Trophoblast cell (in vitro differentiated cells and primary cell): ENCODE data around the gene TMA7.
A peak's percentile ranks its signal among the peaks of the same experiment; 100 is the strongest.

Experiments
- DNase-seq, 2 donors: peaks; one replicate each; pipeline ENCODE4 v3.0.0-alpha.2; 2016
- H2AFZ ChIP-seq: 2 replicates; pipeline ENCODE4 v1.6.1; 2013; ENCODE audit warnings: low read length, moderate library complexity, mild to moderate bottlenecking; ENCODE audit not compliant: insufficient read depth, poor library complexity
- H2AK5ac ChIP-seq: 2 replicates; pipeline ENCODE4 v1.6.1; 2013; ENCODE audit warnings: mild to moderate bottlenecking, low read length
- H2BK120ac ChIP-seq: 2 replicates; pipeline ENCODE4 v1.6.1; 2013; ENCODE audit warnings: low read length, mild to moderate bottlenecking, moderate library complexity; ENCODE audit not compliant: insufficient read depth, poor library complexity
- H2BK12ac ChIP-seq: 2 replicates; pipeline ENCODE4 v1.6.1; 2013; ENCODE audit warnings: mild to moderate bottlenecking, low read length, moderate library complexity
- H2BK5ac ChIP-seq: 2 replicates; pipeline ENCODE4 v1.6.1; 2013; ENCODE audit warnings: low read length, low read depth, moderate library complexity, mild to moderate bottlenecking; ENCODE audit not compliant: poor library complexity
- H3K14ac ChIP-seq: 2 replicates; pipeline ENCODE4 v1.6.1; 2013; ENCODE audit warnings: mild to moderate bottlenecking, low read length
- H3K18ac ChIP-seq: 2 replicates; pipeline ENCODE4 v1.6.1; 2013; ENCODE audit warnings: mild to moderate bottlenecking, low read length
- H3K23ac ChIP-seq: 2 replicates; pipeline ENCODE4 v1.6.1; 2013; ENCODE audit warnings: low read length
- H3K27ac ChIP-seq: 2 replicates; pipeline ENCODE4 v1.5.1; 2013; ENCODE audit warnings: low read depth, mild to moderate bottlenecking, inconsistent platforms, low read length, moderate library complexity
- H3K27me3 ChIP-seq: 2 replicates; pipeline ENCODE4 v1.6.1; 2013; ENCODE audit warnings: inconsistent platforms, mild to moderate bottlenecking, low read length, moderate library complexity; ENCODE audit not compliant: insufficient read depth
- H3K36me3 ChIP-seq, 2 experiments: 1 replicate in 1 of 2; 2 replicates in 1 of 2; pipeline ENCODE4 v1.6.1; 2013; ENCODE audit warnings: low read length in 2 of 2, mild to moderate bottlenecking in 2 of 2, moderate library complexity in 1 of 2; ENCODE audit not compliant: insufficient read depth in 2 of 2, control insufficient read depth in 1 of 2
- H3K4ac ChIP-seq: 2 replicates; pipeline ENCODE4 v1.6.1; 2013; ENCODE audit warnings: low read depth, mild to moderate bottlenecking, low read length, moderate library complexity
- H3K4me1 ChIP-seq, 2 experiments: 1 replicate in 1 of 2; 2 replicates in 1 of 2; pipeline ENCODE4 v1.6.1; 2013; ENCODE audit warnings: low read length in 2 of 2, mild to moderate bottlenecking in 2 of 2, moderate library complexity in 1 of 2; ENCODE audit not compliant: insufficient read depth in 2 of 2, control insufficient read depth in 1 of 2
- H3K4me2 ChIP-seq: 2 replicates; pipeline ENCODE4 v1.6.1; 2013; ENCODE audit warnings: inconsistent platforms, mild to moderate bottlenecking, low read length, moderate library complexity
- H3K4me3 ChIP-seq: 2 replicates; pipeline ENCODE4 v1.5.1; 2013; ENCODE audit warnings: mild to moderate bottlenecking, low read depth, low read length, inconsistent platforms
- H3K79me1 ChIP-seq: one replicate; pipeline ENCODE4 v1.6.1; 2013; ENCODE audit warnings: low read length
- H3K79me2 ChIP-seq: 2 replicates; pipeline ENCODE4 v1.6.1; 2013; ENCODE audit warnings: low read length, mild to moderate bottlenecking; ENCODE audit not compliant: control insufficient read depth, insufficient read depth, poor library complexity
- H3K9ac ChIP-seq: 2 replicates; pipeline ENCODE4 v1.6.1; 2013; ENCODE audit warnings: mild to moderate bottlenecking, low read length
- H3K9me3 ChIP-seq: 2 replicates; pipeline ENCODE4 v1.6.1; 2013; ENCODE audit warnings: low read depth, mild to moderate bottlenecking, control low read depth, inconsistent platforms, low read length; ENCODE audit not compliant: insufficient read depth
- H4K12ac ChIP-seq: 2 replicates; pipeline ENCODE4 v1.6.1; 2013; ENCODE audit warnings: low read depth, mild to moderate bottlenecking, low read length, moderate library complexity
- H4K8ac ChIP-seq: 2 replicates; pipeline ENCODE4 v1.6.1; 2013; ENCODE audit warnings: low read depth, mild to moderate bottlenecking, low read length, moderate library complexity
- H4K91ac ChIP-seq: one replicate; pipeline ENCODE4 v1.6.1; 2013; ENCODE audit warnings: low read depth, mild to moderate bottlenecking, low read length, moderate library complexity
- WGBS: extraction: QIAGEN DNeasy Blood & Tissue Kit; methylation state at CpG from one replicate; pipeline ENCODE4 v1.1.7; 2013; ENCODE audit warnings: missing lambda C conversion rate; ENCODE audit not compliant: insufficient read length, insufficient coverage; ENCODE audit errors: extremely low coverage; 5-methylcytosine and 5-hydroxymethylcytosine counted together

TMA7 gene

DNA sequence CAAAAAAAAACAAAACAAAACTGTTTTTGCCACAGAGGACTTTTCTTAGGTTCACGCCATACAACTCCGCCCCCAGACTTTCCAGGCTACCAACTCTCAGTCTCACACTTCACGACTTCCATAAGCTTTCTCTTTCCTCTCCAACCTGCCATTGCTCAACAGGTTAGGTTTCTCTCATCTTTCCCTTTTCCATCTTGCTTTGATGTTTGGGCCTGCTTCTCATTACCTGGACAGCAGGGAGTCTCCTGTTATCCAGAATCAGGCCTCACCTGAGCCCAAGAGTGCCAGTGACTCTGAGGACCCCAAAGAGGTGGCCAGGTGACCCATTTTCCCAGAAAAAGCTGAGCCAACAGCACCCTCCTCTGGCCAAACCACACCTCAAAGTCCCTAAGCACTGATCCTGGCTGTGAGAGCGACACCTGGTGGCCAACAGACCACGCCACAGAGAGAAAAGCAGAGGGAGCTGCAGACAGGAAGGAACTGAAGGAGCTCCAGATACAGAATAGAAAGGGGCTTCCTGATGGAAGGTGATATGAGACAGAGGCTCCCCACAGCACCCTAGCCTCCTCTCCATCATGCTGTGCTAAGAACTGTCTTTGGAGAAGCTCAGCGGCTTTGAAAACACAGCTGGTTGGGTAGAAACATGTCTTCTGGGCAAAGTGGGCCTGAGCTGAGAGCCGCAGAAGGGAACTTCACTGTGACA, 4.1 kb upstream of the TMA7 start:
- H3K4me2 ChIP-seq, result no peak overlapping the region
- no peak overlapping the region for H4K12ac ChIP-seq
- no peak overlapping the region for H3K23ac ChIP-seq
- H2BK120ac ChIP-seq, result no peak overlapping the region
- H3K4me3 ChIP-seq, result no peak overlapping the region
- H3K27ac ChIP-seq, result no peak overlapping the region
- H3K4ac ChIP-seq, result no peak overlapping the region
- H4K91ac ChIP-seq, result no peak overlapping the region
- peak; percentile 73 to 90 for DNase-seq
- H3K4me1 ChIP-seq, result peaks cover 24 to 27% of the 10 kb centered on the region in 2 experiments
- no peak overlapping the region for H4K8ac ChIP-seq
- H3K14ac ChIP-seq, result no peak overlapping the region
- no peak overlapping the region for H3K9ac ChIP-seq
- H3K18ac ChIP-seq, result no peak overlapping the region
- H3K79me1 ChIP-seq, result peaks cover 8% of the 10 kb centered on the region
- H3K79me2 ChIP-seq, result peaks cover 7% of the 10 kb centered on the region
- WGBS, result no CpG with 5 or more reads among the region's 7 CpGs
- H2AK5ac ChIP-seq, result no peak overlapping the region
- H3K9me3 ChIP-seq, result no peaks in the 10 kb centered on the region
- no peaks in the 10 kb centered on the region for H3K27me3 ChIP-seq
- H2BK5ac ChIP-seq, result no peak overlapping the region
- no peak overlapping the region for H2BK12ac ChIP-seq
- H2AFZ ChIP-seq, result no peak overlapping the region
- H3K36me3 ChIP-seq, result peaks cover 14 to 19% of the 10 kb centered on the region in 2 experiments

DNA sequence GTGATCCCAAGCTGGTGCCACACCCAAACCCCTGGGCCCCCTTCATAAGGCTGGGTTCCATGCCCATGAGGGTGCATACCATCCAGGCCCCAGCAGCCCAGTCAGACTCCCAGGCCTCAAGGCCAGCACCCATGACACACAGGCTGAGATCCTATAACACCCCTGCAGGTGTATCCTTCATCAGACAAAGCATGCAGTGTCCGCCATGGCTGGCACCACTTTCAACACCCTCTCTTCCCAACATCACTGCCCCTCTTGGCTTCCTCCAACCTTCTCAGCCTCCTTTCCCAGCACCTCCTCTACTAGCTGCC, 3.6 kb upstream of the TMA7 start:
- no peak for DNase-seq
- Histone ChIP-seq H4K91ac (no peak overlapping the region), H4K12ac (no peak overlapping the region), H2BK5ac (no peak overlapping the region), H2AFZ (no peak overlapping the region), H3K36me3 (peaks cover 14 to 19% of the 10 kb centered on the region in 2 experiments), H3K27ac (no peak overlapping the region), H3K79me2 (peaks cover 7% of the 10 kb centered on the region), H2BK12ac (no peak overlapping the region), H3K9ac (no peak overlapping the region), H3K4ac (no peak overlapping the region), H3K79me1 (peaks cover 8% of the 10 kb centered on the region), H4K8ac (no peak overlapping the region), H2BK120ac (no peak overlapping the region), H3K4me3 (no peak overlapping the region), H3K18ac (no peak overlapping the region), H2AK5ac (no peak overlapping the region), H3K9me3 (no peaks in the 10 kb centered on the region), H3K23ac (no peak overlapping the region), H3K27me3 (no peaks in the 10 kb centered on the region), H3K4me2 (no peak overlapping the region), H3K14ac (no peak overlapping the region), H3K4me1 (peaks cover 24 to 28% of the 10 kb centered on the region in 2 experiments)
- WGBS, result no CpG with 5 or more reads among the region's 1 CpG

DNA sequence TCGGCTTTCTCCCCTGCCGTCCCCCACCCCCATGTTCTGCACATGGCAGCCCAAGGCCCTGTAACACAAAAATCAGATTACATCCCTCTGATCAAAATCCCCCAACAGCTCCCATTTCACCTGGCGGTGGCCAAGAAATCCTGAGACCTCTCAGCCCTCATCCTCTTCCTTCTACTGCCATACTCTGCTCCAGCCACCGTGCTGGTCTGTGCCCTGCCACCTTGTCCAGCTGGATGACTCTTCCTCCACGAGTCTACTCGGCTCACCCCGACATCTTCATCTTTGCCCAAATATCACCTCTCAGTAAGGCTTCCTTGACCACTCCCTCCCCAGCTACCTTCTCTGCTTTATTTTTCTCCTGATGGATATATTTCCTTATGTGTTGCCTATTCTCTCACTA, 3.2 kb upstream of the TMA7 start:
- peaks cover 24 to 28% of the 10 kb centered on the region in 2 experiments for H3K4me1 ChIP-seq
- WGBS, result no CpG with 5 or more reads among the region's 7 CpGs
- no peaks in the 10 kb centered on the region for H3K9me3 ChIP-seq
- no peak overlapping the region for H3K4me2 ChIP-seq
- H4K12ac ChIP-seq, result no peak overlapping the region
- no peak overlapping the region for H2AFZ ChIP-seq
- no peak overlapping the region for H3K4ac ChIP-seq
- no peak overlapping the region for H2AK5ac ChIP-seq
- no peak overlapping the region for H3K14ac ChIP-seq
- no peak overlapping the region for H4K91ac ChIP-seq
- no peak overlapping the region for H3K23ac ChIP-seq
- H3K18ac ChIP-seq, result no peak overlapping the region
- no peak for DNase-seq
- no peak overlapping the region for H4K8ac ChIP-seq
- H3K27ac ChIP-seq, result no peak overlapping the region
- no peak overlapping the region for H2BK120ac ChIP-seq
- H3K4me3 ChIP-seq, result no peak overlapping the region
- H3K27me3 ChIP-seq, result no peaks in the 10 kb centered on the region
- H3K79me2 ChIP-seq, result peaks cover 7% of the 10 kb centered on the region
- H3K79me1 ChIP-seq, result peaks cover 8% of the 10 kb centered on the region
- H2BK5ac ChIP-seq, result no peak overlapping the region
- no peak overlapping the region for H3K9ac ChIP-seq
- peaks cover 15 to 23% of the 10 kb centered on the region in 2 experiments for H3K36me3 ChIP-seq
- H2BK12ac ChIP-seq, result no peak overlapping the region

DNA sequence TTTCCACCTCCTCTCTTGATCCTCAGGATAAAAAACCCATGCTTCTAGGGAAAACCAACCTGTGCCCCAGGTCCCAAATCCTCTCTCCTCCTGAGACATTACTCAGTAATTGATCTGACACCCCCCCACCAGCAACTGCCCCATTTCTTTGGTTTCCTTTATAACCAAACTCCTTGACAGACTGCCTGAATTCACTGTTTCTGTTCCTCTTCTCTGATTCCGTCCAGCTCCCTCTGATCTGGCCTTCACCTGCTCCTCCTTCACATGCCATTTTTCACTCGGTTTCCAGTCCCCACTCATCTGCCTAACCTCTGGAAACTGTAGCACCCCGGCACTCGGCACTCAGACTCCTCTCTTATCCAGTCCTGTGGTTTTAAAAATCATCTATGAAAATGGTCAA, 2.2 kb upstream of the TMA7 start:
- peaks cover 18 to 23% of the 10 kb centered on the region in 2 experiments for H3K4me1 ChIP-seq
- no peak overlapping the region for H3K9ac ChIP-seq
- H3K9me3 ChIP-seq, result no peaks in the 10 kb centered on the region
- H2AK5ac ChIP-seq, result no peak overlapping the region
- H3K23ac ChIP-seq, result no peak overlapping the region
- no peak overlapping the region for H2BK120ac ChIP-seq
- no peak overlapping the region for H3K4ac ChIP-seq
- no peak overlapping the region for H4K8ac ChIP-seq
- no peak overlapping the region for H2BK5ac ChIP-seq
- no peak overlapping the region for H3K18ac ChIP-seq
- H3K36me3 ChIP-seq, result peaks cover 13 to 22% of the 10 kb centered on the region in 2 experiments
- WGBS, result no CpG with 5 or more reads among the region's 4 CpGs
- H3K27me3 ChIP-seq, result no peaks in the 10 kb centered on the region
- DNase-seq, result no peak
- no peak overlapping the region for H3K4me2 ChIP-seq
- no peak overlapping the region for H3K4me3 ChIP-seq
- no peak overlapping the region for H3K14ac ChIP-seq
- H4K91ac ChIP-seq, result no peak overlapping the region
- H3K79me2 ChIP-seq, result peaks cover 7% of the 10 kb centered on the region
- peaks cover 8% of the 10 kb centered on the region for H3K79me1 ChIP-seq
- H2BK12ac ChIP-seq, result no peak overlapping the region
- no peak overlapping the region for H4K12ac ChIP-seq
- no peak overlapping the region for H3K27ac ChIP-seq
- no peak overlapping the region for H2AFZ ChIP-seq
